PC-9 (cell line): ENCODE measurements around the gene ADAMTSL2.

Experiments
- EZH2 ChIP-seq: fragments of 200-600 bp; sonication (generic); IDR thresholded peaks from 2 replicates; pipeline ENCODE4 v1.8.0; 2017; ENCODE audit warnings: antibody characterized with exemption, low read depth
- TF ChIP-seq, protein P1 (sequence below): fragments of 200-600 bp; sonication (generic); conservative IDR thresholded peaks from 2 replicates; pipeline ENCODE4 v1.6.1; 2017; ENCODE audit warnings: mixed run types, antibody characterized with exemption, mild to moderate bottlenecking, moderate library complexity

DNA sequence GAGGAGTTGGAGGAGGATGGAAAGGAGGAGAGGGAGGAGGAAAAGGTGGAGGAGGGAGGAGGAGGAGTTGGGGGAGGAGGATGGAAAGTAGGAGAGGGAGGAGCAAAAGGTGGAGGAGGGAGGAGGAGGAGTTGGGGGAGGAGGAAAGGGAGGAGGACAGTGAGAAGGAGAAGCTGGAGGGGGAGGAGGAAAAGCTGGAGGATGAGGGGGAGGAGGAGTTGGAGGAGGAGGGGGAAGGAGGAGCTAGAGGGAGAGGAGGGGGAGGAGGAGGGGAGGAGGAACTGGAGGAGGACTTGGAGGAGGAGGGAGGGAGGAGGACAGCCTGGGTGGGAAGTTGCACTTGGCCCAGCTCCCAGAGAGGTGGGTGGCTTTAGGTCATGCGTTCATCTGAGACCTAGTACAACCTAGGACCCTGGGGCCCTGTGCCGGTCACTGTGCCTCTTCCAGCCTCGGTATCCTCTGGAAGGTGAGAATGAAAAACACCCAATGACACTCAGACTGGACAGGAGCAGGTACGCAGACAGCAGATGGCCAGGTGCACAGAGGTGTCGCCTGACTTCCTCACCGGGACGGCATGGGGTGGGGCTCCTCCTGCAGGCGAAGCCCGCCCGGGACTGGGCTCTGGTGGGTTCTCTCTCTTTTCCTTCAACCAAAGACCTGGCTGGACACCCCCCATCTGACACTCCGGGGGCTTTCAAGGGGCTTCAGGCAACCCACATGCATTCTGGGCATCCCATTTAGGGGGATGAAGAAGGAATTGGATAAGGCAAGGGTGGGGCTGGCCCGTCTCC lies 43.4 kb upstream of the ADAMTSL2 start:
- TF ChIP-seq, protein P1, sequence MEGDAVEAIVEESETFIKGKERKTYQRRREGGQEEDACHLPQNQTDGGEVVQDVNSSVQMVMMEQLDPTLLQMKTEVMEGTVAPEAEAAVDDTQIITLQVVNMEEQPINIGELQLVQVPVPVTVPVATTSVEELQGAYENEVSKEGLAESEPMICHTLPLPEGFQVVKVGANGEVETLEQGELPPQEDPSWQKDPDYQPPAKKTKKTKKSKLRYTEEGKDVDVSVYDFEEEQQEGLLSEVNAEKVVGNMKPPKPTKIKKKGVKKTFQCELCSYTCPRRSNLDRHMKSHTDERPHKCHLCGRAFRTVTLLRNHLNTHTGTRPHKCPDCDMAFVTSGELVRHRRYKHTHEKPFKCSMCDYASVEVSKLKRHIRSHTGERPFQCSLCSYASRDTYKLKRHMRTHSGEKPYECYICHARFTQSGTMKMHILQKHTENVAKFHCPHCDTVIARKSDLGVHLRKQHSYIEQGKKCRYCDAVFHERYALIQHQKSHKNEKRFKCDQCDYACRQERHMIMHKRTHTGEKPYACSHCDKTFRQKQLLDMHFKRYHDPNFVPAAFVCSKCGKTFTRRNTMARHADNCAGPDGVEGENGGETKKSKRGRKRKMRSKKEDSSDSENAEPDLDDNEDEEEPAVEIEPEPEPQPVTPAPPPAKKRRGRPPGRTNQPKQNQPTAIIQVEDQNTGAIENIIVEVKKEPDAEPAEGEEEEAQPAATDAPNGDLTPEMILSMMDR, result no peak
- no peak for TF ChIP-seq EZH2
